ENCODE measurements around the gene GOLGA6L6.
"Not testable (repeated sequence)": the region's sequence is repeated elsewhere in the genome, so short reads cannot be mapped to it uniquely, and the experiment has no call there.

- not testable (repeated sequence) for TF ChIP-seq MLX (CRISPR knock-in tag; IDR thresholded peaks at IDR 0.05); CREB1 (CRISPR knock-in tag; IDR thresholded peaks at IDR 0.05); SMAD4 (CRISPR knock-in tag; IDR thresholded peaks at IDR 0.05); MAX (CRISPR knock-in tag; IDR thresholded peaks at IDR 0.05); ZMAT4 (CRISPR knock-in tag; IDR thresholded peaks at IDR 0.05); CTCF (IDR thresholded peaks at IDR 0.05)
These were observed 40.6 kb upstream of the GOLGA6L6 start for GRCh38 chr15:20582109-20582725.
